ENCODE data around the gene HOXC4. TPM values are rescaled to one million over a fixed set of nuclear protein-coding genes. Genes with fewer than 3 reads are reported as not detected.

The HOXC4 gene
- polyA plus RNA-seq, 4 donors, result 49.4 to 136 (median 65.6) TPM

DNA sequence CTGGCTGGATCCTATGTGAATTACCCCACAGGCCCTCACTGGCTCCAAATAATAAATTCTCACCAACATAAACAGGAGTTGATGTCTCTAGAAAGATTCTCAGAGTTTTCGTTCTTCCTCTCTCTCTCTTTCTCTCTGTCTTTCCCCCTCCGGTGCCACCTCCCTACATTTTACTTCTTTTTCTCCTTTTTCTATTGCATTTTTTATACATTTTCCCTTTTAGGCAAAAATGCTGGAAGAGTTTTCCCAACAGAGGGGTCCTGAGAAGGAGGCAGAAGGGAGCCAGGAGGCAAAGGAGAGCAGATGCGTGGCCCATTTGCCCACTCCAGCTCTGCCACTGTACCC, 26.2 kb upstream of the HOXC4 start:
- DNase-seq (ENCODE audit: low read depth in 4 of 4, low spot score in 3 of 4), result no peak

DNA sequence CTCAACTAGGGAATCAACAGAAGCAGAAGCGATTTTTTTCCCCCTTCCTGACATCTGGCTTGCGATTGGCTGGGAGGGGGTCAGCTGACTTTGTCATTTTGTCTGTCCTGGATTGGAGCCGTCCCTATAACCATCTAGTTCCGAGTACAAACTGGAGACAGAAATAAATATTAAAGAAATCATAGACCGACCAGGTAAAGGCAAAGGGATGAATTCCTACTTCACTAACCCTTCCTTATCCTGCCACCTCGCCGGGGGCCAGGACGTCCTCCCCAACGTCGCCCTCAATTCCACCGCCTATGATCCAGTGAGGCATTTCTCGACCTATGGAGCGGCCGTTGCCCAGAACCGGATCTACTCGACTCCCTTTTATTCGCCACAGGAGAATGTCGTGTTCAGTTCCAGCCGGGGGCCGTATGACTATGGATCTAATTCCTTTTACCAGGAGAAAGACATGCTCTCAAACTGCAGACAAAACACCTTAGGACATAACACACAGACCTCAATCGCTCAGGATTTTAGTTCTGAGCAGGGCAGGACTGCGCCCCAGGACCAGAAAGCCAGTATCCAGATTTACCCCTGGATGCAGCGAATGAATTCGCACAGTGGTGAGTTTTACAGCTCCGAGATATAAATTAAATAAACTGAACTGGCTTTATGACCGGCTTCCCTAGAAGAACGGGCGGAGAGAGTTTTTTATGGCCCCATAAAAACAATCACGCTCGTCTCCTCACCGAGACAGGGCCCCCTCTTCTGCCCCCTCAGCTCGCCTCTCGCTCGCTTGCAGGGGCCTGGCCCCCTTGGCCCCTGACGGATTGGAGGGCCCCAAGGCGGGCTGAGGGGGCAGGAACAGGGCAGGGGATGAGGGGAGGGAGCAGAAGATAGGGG, 25.1 kb upstream of the HOXC4 start, which contains the start of gene HOXC6:
HOXC6 (plus strand) TSS at position 127 of the 888 bp plus-strand sequence; CDS start at position 209, 82 bp downstream.
- DNase-seq (ENCODE audit: low read depth in 4 of 4, low spot score in 3 of 4), result no peak

DNA sequence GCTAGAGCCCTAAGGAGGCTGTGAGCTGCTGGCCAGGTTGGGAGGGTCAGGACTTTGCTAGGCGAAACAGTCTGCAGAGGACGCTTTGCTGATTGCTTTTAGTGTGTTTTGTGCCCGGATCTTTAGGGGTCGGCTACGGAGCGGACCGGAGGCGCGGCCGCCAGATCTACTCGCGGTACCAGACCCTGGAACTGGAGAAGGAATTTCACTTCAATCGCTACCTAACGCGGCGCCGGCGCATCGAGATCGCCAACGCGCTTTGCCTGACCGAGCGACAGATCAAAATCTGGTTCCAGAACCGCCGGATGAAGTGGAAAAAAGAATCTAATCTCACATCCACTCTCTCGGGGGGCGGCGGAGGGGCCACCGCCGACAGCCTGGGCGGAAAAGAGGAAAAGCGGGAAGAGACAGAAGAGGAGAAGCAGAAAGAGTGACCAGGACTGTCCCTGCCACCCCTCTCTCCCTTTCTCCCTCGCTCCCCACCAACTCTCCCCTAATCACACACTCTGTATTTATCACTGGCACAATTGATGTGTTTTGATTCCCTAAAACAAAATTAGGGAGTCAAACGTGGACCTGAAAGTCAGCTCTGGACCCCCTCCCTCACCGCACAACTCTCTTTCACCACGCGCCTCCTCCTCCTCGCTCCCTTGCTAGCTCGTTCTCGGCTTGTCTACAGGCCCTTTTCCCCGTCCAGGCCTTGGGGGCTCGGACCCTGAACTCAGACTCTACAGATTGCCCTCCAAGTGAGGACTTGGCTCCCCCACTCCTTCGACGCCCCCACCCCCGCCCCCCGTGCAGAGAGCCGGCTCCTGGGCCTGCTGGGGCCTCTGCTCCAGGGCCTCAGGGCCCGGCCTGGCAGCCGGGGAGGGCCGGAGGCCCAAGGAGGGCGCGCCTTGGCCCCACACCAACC, 23.9 kb upstream of the HOXC4 start:
- DNase-seq (ENCODE audit: low read depth in 4 of 4, low spot score in 3 of 4), result no peak

DNA sequence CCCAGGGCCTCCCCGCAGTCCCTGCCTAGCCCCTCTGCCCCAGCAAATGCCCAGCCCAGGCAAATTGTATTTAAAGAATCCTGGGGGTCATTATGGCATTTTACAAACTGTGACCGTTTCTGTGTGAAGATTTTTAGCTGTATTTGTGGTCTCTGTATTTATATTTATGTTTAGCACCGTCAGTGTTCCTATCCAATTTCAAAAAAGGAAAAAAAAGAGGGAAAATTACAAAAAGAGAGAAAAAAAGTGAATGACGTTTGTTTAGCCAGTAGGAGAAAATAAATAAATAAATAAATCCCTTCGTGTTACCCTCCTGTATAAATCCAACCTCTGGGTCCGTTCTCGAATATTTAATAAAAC, 23.2 kb upstream of the HOXC4 start:
- DNase-seq (ENCODE audit: low read depth in 4 of 4, low spot score in 3 of 4), result no peak

GRCh38 chr12:54030889-54031471, 22.7 kb upstream of the HOXC4 start:
- no peak for DNase-seq (ENCODE audit: low read depth in 4 of 4, low spot score in 3 of 4)

- DNase-seq (ENCODE audit: low read depth in 4 of 4, low spot score in 3 of 4), result no peak
Measured at GRCh38 chr12:54031480-54031879, 22.2 kb upstream of the HOXC4 start.

GRCh38 chr12:54032086-54032619, 21.5 kb upstream of the HOXC4 start:
- DNase-seq (ENCODE audit: low read depth in 4 of 4, low spot score in 3 of 4), result no peak

- no peak for DNase-seq (ENCODE audit: low read depth in 4 of 4, low spot score in 3 of 4)
Measured at GRCh38 chr12:54032627-54033100, 21.0 kb upstream of the HOXC4 start, which contains the start of gene HOXC5. TSS of gene HOXC5 (plus strand) at chr12:54033050. CDS start at chr12:54033123, 73 bp downstream.

GRCh38 chr12:54033106-54033979, 20.3 kb upstream of the HOXC4 start:
- no peak for DNase-seq (ENCODE audit: low read depth in 4 of 4, low spot score in 3 of 4)

DNA sequence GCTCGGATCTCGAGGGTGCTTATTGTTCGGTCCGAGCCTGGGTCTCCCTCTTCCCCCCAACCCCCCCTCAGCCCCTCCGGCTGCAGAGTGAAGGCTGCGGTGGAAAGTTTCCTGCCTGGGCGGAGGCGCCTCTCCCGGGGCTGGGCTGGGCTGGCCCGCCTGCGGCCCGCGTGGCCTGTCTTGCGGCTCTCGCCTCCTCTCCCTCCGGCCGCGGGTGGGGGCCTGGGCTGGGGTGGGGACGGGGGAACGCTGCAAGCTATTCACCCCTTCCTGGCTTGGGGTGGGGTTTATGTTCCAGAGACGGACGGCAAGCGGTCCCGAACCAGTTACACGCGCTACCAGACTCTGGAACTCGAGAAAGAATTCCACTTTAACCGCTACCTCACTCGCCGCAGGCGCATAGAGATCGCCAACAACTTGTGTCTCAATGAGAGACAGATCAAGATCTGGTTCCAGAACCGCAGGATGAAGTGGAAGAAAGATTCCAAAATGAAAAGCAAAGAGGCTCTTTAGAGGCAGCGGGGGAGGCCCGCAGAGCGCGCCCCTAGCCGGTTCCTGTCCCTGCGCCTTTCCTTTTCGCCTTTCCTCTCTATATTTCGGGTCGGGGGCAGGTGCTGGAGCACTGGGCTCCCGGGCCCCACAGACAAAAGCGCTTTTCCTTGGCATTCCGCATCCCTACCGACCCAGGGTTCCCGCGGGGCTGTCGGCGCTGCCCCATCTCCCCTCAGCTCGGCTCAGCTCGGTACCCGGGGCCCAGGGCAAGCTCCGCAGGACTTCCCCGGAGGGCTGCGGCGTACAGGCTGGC, 19.5 kb upstream of the HOXC4 start:
- no peak for DNase-seq (ENCODE audit: low read depth in 4 of 4, low spot score in 3 of 4)

- DNase-seq (ENCODE audit: low read depth in 4 of 4, low spot score in 3 of 4), result no peak
Measured at GRCh38 chr12:54034785-54035310, 18.8 kb upstream of the HOXC4 start.

DNA sequence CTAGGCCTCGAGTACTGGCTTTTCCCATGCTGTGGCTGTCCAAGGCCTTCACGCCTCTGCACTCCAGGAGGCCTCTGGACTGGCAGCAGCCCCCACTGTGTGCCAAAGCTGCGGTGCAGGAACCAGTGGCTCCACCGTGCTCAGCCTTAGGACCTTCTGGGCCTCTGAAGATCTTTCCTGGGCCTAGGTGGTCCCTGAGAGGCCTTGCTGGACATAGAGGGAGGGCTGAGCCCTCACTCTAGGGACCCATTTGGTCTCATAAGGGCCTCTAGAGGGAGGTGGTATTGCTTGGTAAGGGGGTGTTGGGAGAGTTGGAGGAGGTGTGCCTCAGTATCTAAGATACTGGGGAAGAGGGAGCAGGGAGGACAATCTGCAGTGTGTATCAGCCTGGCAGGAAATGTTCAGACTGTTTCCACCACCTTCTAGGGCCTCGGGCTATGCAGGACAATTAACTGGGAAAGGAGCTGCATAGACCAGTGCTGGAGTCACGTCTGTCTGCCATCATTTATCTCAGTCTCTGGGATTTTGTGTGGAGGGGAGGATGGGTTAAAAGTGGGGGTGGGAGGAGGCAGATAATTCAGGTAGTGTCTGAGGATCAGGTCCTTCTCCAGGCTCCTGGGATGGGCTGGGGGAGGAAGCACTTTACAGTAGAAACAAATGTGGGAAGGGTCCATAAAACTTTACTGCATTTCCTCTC, 17.9 kb upstream of the HOXC4 start:
- DNase-seq (ENCODE audit: low read depth in 4 of 4, low spot score in 3 of 4), result no peak

DNA sequence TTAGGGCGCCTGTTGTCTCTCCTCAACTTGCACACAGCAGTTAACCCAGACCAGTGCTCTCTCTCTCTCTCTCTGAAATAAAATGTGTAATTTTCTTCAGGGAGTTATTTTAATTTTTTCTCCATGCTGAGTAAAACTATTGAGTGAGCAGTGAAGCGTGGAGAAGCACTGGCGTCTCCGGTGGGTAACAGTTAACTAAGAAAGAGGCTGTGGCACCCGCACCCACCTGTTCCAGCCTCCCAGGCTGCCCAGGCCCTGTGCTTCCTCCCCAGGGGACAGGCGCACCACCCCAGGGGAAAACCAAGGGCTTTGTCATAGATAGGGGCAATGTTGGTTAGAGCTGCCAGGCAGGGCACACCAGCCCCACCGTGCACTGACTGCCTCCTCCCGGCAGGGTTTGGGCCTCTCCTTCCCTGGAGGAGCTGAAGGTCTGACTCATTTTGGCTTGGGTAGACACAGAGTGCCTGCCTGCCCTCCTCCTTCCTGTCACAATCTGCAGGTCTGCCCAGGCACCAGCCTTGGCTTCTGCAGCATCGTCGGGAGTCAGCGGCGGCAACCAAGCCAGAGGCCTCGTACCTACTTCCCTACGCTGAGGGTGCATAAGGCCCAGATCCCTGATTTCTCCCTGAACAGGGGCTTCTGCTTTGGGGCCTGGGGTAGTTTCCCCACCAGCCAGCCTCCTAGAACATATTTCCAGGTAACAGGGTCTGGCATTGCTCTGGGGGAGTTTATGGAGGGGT, 16.8 kb upstream of the HOXC4 start:
- DNase-seq (ENCODE audit: low read depth in 4 of 4, low spot score in 3 of 4), result no peak

DNA sequence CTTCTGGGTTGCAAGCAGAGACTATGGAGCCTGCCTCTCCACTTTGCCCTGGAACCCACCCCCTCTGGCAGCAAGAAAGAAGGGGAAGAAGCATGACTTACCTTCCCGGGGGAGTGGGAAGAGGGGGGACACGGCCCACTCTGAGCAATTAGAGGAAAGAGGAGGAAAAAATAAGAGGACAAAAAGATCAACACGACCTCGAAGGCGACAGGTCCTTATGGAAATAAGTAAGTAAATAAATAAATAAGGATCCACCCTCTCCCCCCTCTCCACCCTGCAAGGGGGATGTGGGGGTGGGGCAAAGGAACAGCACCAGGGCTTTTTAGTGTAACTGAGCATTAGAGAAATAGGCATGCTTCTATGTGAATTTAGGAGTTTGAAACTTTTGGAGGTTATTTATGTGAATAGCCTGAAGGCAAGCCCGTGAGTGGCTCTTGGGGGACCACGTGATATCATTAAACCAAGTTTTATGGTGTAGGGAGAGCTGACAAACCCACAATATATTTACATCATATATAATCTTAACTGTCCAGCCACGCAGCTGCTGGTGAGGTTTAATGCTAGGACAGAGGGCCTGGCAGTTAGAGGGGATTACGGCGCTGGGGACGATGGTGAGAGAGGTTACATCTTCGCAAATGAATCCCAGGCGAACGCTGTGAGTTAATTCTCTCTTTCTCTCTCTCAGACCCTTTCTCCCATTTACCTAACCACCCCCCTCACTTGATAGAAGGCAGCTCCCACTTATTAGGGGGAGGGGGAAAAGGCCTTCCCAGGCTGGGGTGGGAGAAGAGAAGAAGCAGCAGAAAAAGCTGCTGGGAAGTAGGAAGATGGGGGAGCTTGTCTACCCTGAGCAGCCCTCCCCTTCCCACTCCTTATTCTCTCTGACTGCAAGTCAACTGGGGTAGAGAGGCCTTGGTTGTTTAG, 16.0 kb upstream of the HOXC4 start:
- no peak for DNase-seq (ENCODE audit: low read depth in 4 of 4, low spot score in 3 of 4)

DNA sequence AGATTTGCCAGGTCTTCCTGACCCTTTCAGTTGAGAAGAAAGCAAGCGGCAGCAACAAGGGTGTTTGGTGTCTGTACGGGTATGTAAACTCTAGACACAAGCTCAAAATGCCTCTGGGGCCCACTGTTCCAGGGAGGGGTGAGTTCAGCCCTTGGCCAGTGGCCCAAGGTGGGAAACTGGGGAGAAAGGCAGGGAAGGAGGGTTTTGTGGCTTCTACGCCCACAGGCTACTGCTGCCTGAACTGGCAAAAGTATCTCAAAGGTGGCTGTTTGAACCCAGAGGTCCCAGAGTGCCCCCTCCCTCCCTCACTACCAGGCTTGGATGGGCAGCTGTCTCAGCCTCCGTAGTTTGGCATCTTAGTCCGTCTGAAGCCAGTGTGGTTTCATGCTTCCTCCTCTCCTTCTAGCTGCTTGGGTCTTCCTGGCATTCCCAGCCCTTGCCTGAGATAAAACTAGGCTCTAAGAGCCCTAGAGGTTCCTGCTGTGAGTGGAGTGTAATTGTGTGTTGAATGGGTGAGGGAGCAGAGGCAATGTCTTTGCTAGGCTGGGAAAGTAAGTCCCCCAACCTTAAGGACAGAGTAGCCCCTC, 15.3 kb upstream of the HOXC4 start:
- no peak for DNase-seq (ENCODE audit: low read depth in 4 of 4, low spot score in 3 of 4)

GRCh38 chr12:54038871-54039414, 14.7 kb upstream of the HOXC4 start:
- no peak for DNase-seq (ENCODE audit: low read depth in 4 of 4, low spot score in 3 of 4)
